Lung (tissue), 12 donors: ENCODE results near the gene AKAP10. TPM values are rescaled to one million over a fixed set of nuclear protein-coding genes. Genes with fewer than 3 reads are reported as not detected.

Experiments used
- ATAC-seq: fragments of 200-7000 bp; cut with Tn5 transposase; one replicate; pipeline ENCODE4 v1.9.1; 2020; ENCODE audit warnings: moderate number of reproducible peaks; ENCODE audit not compliant: insufficient read depth, low FRiP score
- DNase-seq, 3 donors: peaks; one replicate each; pipeline ENCODE4 v3.0.0-alpha.2; 2013 to 2017
- H3K27ac ChIP-seq, 2 donors: one replicate each; pipeline ENCODE4 v1.5.1; 2013; ENCODE audit warnings: mild to moderate bottlenecking in 2 of 2, moderate library complexity in 2 of 2, control low read depth in 1 of 2, inconsistent platforms in 1 of 2, low read depth in 1 of 2, low read length in 1 of 2
- H3K27me3 ChIP-seq, 3 donors: one replicate each; pipeline ENCODE4 v1.5.1; 2013; ENCODE audit warnings: low read length in 2 of 3; ENCODE audit not compliant: control insufficient read depth in 3 of 3, insufficient read depth in 3 of 3
- H3K36me3 ChIP-seq, 4 donors: one replicate each; pipeline ENCODE4 v1.5.1; 2013; ENCODE audit warnings: low read length in 4 of 4, mild to moderate bottlenecking in 1 of 4, moderate library complexity in 1 of 4; ENCODE audit not compliant: control insufficient read depth in 4 of 4, insufficient read depth in 4 of 4
- H3K4me1 ChIP-seq, 5 donors: one replicate each; pipeline ENCODE4 v1.5.1; 2013; ENCODE audit warnings: low read length in 5 of 5, mild to moderate bottlenecking in 2 of 5, moderate library complexity in 1 of 5; ENCODE audit not compliant: control insufficient read depth in 5 of 5, insufficient read depth in 5 of 5
- H3K4me3 ChIP-seq: one replicate; pipeline ENCODE4 v1.5.1; 2013; ENCODE audit warnings: mild to moderate bottlenecking, control low read depth, moderate library complexity
- H3K9ac ChIP-seq, 2 donors: one replicate each; pipeline ENCODE4 v1.5.1; 2013; ENCODE audit warnings: low read length in 2 of 2, control low read depth in 1 of 2; ENCODE audit not compliant: insufficient read depth in 1 of 2
- H3K9me3 ChIP-seq, 4 donors: one replicate each; pipeline ENCODE4 v1.5.1; 2013; ENCODE audit warnings: low read length in 3 of 4, mild to moderate bottlenecking in 1 of 4, moderate library complexity in 1 of 4; ENCODE audit not compliant: control insufficient read depth in 4 of 4, insufficient read depth in 3 of 4
- CTCF ChIP-seq: IDR thresholded peaks from 2 replicates; pipeline ENCODE4 v1.5.1; 2012; ENCODE audit warnings: mild to moderate bottlenecking; ENCODE audit errors: control extremely low read depth, extremely low read depth
- WGBS, 2 donors: extraction: QIAGEN DNeasy Blood & Tissue Kit; methylation state at CpG; one replicate each; pipeline ENCODE4 v1.1.7; 2013; 5-methylcytosine and 5-hydroxymethylcytosine counted together
- polyA plus RNA-seq, 2 donors: library from polyadenylated mRNA; stranded (reverse); fragments of 200-250 nt; gene quantifications; one replicate each; pipeline ENCODE4 v1.2.1, GENCODE V29; 2013
- total RNA-seq, 2 donors: library from RNA; depleted of rRNA in 1 of 2; stranded (reverse); fragments of >200 nt in 1 of 2; gene quantifications; one replicate each; pipeline ENCODE4 v1.2.1, GENCODE V29; 2014 to 2021
- donor health status: control.
- donor health status: control.
- donor health status: Bipolar disorder and iron deficiency.
- donor health status: healthy.
- donor health status: DM: yes; HTN: yes; CAD: no.

Gene AKAP10
- total and polyA plus RNA-seq, 4 donors, result 5.8 to 49.8 (median 24.9) TPM

DNA sequence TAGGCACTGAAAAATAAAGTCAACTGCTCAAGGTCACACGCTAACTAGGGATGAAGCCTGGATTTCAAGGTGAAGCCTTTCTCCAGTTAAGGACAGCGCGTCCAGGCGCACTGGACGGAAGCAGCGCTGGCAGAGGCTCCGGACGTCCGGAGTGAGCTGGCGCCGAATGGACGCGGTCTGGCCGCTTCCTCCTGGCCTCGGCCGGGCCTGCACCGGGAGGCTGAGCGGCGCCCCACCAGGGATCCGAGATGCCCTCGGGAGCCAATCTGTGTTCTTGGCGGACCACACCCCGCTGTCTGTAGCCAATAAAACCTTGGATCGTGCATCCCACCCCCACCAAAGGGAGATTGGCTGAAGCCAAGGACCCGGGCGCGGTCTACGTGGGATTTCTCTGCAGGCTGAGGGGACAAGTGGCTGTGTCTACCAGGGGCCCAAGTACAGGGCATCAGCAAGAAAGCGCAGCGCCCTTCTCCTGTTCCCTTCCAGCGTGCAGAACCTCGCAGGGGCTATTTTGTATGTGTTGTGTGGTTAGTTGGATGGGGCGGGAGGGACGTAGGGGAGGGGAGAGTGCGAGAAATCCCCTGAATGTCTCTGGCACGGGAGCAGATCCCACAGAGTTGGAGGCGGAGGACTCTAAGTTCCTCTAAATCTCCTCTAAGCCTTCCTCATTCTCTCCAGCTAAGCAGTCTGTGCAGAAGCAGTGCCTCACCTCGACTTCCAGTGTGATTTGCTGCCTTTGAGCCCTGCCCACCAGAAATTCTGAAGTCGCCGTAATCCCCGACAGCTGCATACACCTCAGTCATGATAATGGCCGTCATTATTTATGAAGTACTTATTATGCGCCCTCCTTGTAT lies 2.5 kb upstream of the AKAP10 start:
- Histone ChIP-seq H3K9ac (no peak overlapping the region), H3K27me3 (no peaks in the 10 kb centered on the region), H3K4me3 (no peak overlapping the region), H3K36me3 (no peaks in the 10 kb centered on the region), H3K27ac (no peak overlapping the region), H3K9me3 (no peaks in the 10 kb centered on the region), H3K4me1 (peaks cover 0 to 14% (median 5%) of the 10 kb centered on the region in 5 donors)
- WGBS, 2 donors, result 62 to 70% methylated on average over 43 of the region's 43 CpGs
- peak in 1 of 3 donors; percentile 9 for DNase-seq
- ATAC-seq, result no peak
- no peak for TF ChIP-seq CTCF

- no peak for DNase-seq
- ATAC-seq, result no peak
Observed at GRCh38 chr17:19978805-19979211, 1.2 kb upstream of the AKAP10 start.

GRCh38 chr17:19978209-19978802 lies 678 bp upstream of the AKAP10 start:
- no peaks in the 10 kb centered on the region for H3K36me3 ChIP-seq
- H3K4me3 ChIP-seq, result peak overlapping the region; percentile 89
- H3K9ac ChIP-seq, result peak overlapping the region in 1 of 2 donors; percentile 13
- no peak for TF ChIP-seq CTCF
- H3K27ac ChIP-seq, result peak overlapping the region; percentile 83 to 86
- WGBS, 2 donors, result 15 to 21% methylated on average over 22 of the region's 22 CpGs
- peaks cover 0 to 14% (median 7%) of the 10 kb centered on the region in 5 donors for H3K4me1 ChIP-seq
- ATAC-seq (no peak), DNase-seq (no peak)
- H3K27me3 ChIP-seq, result no peaks in the 10 kb centered on the region
- no peaks in the 10 kb centered on the region for H3K9me3 ChIP-seq

More at GRCh38 chr17:19978805-19979211, 1.2 kb upstream of the AKAP10 start:
- Histone ChIP-seq H3K36me3 (no peaks in the 10 kb centered on the region), H3K27ac (peak overlapping the region in 1 of 2 donors; percentile 38), H3K27me3 (no peaks in the 10 kb centered on the region), H3K4me3 (no peak overlapping the region), H3K9me3 (no peaks in the 10 kb centered on the region), H3K4me1 (peaks cover 0 to 14% (median 5%) of the 10 kb centered on the region in 5 donors), H3K9ac (peak overlapping the region in 1 of 2 donors; percentile 13)
- WGBS, 2 donors, result 68 to 83% methylated on average over 13 of the region's 13 CpGs
- TF ChIP-seq CTCF, result no peak
